HG03521 (cell line): Measurements from ENCODE around the gene SLC9C1.
A peak's percentile ranks its signal among the peaks of the same experiment; 100 is the strongest.

Experiments used
- ATAC-seq: cut with Tn5 transposase; IDR thresholded peaks from one replicate; pipeline ENCODE4 v1.9.1; 2021; ENCODE audit warnings: mild to moderate bottlenecking, moderate library complexity; ENCODE audit not compliant: unreplicated experiment

Gene SLC9C1

DNA sequence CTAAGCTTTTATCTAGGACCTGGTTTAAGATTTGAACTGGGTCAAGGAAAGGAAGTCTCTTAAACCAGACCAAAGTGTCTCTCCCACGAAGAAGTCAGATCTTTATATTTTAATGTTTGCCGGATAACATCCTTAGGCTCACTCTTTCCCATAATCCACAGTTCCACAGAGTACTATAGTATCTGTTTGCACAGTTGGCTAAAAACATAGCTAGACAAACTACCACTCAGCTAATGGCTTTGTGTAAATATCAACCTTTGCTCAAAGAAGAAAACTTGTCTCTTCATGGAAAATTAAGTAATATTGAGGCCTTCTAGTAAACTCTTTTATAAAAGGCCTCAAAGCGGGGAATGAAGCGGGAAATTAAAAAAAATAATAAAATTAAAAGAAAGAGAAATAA lies 13.5 kb upstream of the SLC9C1 start:
- no peak for ATAC-seq

DNA sequence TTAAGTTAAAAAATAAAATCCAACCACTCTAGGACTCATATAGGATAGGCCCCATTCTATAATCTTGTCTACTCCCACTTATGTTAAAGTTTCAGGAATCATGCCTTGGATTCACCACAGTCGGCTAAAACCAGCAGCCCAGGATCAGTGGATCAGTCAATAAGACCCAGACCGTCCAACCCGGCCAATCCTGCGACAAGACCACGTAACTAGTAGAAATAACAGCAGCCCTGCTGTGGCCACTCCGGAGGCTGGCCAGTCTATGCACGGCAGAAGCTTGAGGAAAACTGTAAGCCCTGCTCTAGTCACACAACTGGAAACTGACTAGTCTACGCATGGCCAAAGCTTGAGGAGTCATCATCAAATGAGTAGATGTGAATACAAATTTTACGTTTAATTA lies 12.8 kb upstream of the SLC9C1 start:
- no peak for ATAC-seq

DNA sequence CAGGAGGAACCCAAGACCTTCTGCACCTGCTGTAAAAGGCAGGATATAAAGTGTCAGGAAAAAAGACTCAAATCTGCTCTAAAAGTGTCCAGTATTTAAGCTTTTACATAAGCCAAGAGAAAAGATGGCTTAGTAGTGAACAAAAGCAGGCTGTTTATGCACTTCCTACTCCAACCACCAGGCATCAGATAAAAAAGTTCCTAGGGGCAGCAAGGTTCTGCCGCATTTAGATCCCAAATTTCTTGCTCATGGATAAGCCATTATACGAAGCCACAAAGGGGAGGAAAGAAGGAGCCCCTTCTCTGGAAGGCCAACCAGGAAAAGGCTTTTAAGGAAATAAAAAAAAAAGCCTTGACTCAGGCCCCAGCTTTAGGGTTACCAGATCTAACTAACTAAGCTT lies 10.6 kb upstream of the SLC9C1 start:
- ATAC-seq: no peak

DNA sequence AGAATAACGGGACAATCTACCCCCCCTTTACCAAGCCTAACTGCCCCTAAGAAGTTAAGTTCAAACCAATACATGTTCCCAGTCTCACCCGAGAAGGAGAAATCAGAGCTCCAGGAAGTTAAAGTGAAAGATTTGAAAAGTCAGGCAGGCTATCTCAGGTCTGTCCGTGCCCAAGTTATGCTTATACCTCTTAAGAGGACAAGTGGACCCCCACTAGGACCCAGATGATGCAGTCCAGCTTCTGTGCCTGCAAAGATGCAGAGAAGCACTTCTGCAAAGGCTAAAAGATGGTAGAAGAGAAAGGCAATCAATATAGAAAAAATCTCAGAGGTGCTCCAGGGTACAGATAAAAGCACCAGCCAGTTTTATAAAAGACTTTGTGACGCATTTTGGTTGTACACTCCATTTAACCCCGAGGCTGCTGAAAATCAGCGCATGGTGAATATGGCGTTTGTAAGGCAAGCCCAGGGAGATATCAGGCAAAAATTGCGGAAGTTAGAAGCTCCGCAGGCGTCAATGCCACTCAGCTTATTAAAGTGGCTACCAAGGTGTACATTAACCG lies 9.8 kb upstream of the SLC9C1 start:
- ATAC-seq: no peak

DNA sequence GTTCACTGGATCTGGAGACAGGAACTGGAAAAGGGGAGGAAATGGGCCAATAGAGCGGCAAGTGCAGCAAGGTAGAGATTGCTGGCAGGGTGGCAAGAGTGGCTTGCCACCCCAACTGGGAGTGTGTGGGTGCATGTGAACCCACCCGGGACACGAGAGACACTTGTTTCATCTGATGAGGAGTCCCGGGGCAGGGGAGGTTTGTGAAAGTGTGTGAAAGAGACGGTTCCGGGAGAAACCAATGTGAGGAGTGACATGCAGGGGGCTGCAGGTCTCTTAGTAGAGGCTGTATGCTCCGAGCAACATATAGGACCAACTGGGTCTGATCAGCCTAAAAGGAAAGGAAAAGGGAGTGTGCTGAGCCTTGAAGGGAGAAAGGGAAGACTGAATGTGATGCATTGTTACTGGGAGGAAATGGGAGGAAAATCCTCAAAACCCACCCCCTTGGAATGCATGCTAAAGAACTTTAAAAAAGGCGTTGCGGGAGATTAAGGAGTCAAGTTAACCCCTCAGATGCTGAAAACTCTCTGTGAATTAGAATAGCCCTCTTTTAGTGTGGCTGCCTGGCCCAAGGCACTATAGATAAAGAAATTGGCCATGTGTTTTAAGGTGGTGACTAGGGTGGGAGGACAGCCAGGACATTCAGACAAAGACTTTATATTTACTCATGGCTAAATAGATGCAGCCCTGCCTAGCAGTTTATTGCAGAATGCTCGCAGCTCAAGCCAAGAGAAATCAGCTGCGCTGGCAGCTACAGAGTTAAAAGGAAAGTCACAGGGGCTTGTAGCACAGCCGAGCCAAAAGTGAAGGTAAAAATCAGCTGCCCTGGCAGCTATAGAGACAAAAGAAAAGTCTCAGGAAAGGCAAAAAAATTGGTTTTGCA lies 9.1 kb upstream of the SLC9C1 start:
- ATAC-seq: no peak

DNA sequence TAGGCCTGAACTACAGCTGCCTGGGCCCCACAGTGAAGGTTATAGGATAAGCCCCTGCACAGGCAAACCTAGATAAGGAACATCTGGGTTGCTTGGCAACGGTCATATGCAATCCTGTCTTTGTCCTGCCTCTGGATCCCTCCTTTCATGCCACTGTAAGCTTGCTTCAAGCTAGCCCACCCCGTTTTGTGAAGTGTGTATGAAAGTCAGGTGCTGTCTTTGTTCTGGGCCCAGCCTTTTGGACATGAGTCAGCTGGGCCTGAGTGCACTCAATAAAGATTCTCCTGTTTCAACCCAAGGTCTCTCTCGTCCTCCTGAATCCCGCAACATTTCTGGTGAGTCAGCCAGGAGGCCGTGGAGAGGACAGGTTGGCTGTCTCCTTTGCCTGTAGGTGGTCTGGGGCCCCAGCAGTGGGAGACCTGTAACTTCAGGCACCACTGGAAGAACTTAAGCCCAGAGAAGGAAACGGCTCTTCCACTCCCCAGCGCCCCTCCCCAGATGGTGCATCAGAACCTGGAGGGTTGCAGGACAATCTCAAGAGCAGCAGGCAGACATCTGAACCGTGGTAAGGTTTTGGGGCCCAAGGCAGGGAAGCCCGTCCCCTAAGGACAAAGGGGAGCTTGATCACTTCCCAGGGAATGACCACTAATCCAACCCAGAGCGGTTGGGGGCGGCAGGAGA lies 8.3 kb upstream of the SLC9C1 start:
- ATAC-seq: no peak

DNA sequence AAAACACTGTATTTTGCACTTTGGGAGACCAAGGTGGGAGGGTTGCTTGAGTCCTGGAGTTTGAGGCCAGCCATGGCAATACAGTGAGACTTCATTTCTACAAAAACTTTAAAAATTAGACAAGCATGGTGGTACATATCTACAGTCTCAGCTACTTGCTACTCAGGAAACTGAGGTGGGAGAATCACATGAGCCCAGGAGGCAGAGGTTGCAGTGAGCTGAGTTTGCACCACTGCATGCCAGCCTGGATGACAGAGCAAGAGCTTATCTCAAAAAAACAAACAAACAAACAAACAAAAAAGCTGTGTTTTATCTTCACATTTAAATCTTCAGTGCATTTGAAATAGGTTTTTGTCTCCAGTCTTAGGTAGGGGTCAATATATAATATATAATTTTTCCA lies 4.8 kb upstream of the SLC9C1 start:
- ATAC-seq: no peak

DNA sequence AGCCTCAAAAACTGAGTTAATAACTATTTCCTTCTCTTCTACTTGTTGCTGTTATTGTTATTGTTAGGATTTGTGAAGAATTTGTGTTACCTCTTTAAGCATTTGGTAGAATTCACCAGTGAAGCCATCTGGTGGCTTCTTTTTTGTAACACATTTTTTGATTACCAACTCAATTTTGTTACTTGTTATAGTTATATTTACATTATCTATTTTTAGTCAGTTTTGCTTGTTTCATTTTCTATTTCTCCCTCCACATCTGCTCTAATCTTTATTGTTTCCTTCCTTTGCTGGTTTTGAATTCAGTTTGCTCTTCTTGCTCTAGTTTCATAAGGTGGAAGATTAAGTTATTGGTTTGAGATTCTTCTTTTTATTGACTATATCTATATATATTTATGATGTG lies 3.7 kb upstream of the SLC9C1 start:
- no peak for ATAC-seq

DNA sequence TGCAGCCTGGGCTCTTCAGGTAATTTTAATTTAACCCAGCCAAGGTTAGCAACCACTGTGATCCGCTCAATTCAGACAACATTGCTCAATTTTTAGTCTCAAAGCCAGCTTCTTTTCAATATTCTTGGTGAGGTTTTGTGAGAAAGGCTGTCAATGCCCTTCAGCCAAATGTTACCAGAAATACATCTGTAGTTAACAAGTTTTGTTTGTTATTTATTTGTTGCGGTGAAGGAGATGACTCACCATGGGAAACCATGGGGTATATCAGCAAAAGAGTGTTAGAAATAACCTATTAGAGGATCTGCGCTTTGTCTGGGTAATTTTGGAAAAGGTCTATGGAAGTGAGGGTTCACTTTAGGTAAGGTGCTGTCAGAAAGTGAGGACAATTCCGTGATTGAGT lies 5.0 kb downstream of the SLC9C1 start:
- no peak for ATAC-seq

DNA sequence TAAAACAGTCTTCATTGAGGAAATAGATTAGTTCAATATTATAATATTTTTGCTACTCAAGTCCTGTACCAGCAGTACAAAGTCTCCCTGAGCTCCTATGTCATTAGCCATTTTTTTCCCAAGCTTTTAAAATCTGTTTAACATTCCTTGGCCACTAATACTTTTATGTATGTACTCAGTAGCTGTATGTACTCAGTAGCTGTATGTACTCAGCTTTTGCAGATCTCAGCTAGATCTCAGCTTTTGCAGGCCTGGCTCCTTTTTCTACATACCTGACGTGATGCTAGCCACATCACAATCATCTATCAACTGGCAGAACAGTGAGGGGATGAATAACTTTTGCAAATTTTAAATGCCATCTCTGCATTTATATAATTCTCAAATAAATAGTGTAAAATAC lies 13.8 kb downstream of the SLC9C1 start:
- no peak for ATAC-seq

DNA sequence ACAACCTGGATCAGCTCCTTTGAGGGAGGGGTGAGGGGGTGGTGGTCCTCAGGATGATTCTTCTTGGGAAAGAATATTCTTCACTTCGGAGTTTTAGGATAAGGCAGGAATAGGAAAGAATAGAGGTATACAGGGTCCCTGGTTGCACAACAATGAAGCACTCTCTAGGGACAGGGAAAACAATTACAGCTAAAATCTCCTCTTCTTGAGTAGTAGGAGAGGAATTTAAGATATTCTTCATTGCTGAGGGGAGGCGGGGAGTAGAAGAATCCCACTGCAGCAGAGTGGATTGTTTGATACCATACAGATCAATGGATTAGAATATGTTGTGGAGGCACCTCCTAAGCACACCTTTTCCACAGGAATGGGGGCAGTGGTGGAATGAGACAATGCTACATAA lies 20.5 kb downstream of the SLC9C1 start:
- no peak for ATAC-seq

DNA sequence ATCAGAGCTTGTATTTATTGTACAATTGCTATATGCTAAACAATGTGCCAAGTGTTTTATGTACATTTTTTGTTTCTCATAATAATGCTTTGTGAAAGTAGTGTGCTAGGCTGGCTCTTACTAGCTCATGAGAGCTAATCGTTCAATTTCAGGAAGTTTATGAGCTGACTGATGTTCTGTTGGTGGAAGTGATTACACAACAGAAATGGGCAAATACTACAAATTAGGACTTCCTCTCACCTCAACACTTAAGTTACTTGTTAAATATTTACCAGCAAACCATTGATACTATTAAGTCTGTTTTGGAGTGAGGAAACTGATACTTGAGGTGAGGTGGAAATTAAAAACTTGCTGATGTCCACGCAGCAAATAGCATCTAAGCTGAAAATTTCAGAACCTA lies 32.3 kb downstream of the SLC9C1 start:
- no peak for ATAC-seq

DNA sequence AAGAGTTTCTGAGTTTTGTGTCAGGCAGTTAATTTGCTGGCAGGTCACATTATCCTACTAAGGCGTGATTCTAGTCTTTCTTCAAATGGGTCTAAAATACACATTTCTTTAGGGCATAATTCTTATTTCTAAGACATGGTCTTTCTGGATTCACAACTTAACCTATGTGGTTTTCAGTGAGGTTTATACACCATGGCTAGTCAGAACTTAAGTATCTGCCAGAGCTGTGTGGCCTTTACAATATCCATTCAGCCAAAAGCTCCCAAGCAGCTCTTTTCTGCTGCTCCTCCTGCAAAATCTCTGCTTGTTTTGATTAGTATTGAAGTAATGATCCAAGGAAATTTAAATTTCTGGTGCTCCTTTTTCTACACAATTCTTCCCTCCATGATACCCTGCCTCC lies 33.5 kb downstream of the SLC9C1 start:
- ATAC-seq: no peak

DNA sequence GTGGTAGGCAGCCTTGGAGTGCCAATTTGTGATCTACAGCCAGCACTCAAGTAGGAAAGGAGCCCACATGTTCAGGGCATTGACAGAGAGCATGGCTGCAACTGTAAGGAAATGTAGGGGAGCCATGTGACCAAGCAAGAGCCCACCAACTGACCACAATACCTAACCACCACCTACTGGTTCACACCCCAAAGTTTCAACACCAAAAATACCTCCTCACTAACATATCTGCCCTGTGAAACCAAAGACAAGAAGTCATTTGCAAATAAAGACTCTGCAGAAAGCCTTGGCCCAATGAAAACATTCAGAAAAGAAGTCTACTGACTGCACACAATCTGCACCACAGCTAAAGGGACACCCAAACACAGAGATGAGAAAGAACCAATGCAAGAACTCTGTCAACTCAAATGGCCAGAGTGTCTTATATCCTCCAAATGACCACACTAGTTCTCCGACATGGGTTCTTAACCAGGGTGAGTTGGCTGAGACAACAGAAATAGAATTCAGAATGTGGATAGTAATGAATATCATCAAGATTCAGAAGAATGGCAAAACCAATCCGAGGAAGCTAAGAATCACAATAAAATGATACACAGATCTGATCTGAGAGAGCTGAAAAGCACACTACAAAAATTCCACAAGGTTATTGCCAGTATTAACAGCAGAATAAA lies 40.6 kb downstream of the SLC9C1 start:
- peak; percentile 66 for ATAC-seq

DNA sequence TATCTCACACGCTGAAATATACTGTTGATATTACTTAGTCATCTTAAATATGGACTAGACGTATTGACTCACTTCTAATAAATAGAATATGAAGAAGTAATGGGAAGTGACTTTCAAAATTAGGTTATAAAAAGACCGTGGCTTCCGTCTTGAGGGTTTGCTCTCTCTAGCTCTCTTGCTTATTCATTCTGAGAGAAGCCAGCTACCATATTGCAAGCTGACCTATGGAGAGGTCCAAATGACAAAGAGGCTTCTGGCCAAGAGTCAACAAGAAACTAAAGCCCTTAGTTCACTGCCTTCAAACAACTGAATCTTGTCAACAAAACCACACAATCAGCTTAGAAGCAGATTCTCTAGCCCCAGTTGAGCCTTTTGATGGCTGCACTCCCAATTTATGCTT lies 46.1 kb downstream of the SLC9C1 start:
- peak; percentile 50 for ATAC-seq

DNA sequence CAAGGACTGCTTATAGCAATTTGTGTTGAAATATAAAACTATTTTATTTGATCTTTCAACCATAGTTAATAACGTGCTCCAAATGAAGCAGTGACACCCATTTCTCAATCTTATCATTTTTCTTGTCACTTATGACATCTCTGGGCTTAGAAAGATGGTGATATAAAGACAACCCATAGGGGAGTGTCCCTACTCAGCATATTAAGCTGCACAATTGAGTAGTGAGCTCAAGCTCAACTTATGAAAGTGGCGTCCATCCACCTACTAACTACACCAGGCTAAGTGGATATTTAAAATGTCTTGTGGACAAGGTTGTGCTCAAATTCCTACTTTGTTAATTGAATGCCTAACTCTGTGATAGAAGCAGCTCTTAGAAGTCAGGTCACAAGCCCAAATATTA lies 46.7 kb downstream of the SLC9C1 start:
- ATAC-seq: peak; percentile 13

DNA sequence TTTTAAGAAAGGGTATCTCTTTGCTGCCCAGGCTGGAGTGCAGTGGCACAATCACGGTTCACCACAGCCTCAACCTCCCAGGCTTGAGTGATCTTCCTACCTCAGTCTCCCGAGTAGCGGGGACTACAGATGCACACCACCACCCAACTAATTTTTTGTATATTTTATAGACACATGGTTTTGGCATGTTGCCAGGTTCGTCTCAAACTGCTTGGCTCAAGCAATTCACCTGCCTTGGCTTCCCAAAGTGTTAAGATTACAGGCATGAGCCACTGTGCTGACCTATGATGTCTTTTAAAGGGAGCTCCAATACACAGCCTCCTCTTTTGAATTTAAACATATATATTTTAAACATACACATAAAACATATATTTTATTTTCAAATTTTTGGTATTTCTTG lies 60.9 kb downstream of the SLC9C1 start:
- no peak for ATAC-seq

DNA sequence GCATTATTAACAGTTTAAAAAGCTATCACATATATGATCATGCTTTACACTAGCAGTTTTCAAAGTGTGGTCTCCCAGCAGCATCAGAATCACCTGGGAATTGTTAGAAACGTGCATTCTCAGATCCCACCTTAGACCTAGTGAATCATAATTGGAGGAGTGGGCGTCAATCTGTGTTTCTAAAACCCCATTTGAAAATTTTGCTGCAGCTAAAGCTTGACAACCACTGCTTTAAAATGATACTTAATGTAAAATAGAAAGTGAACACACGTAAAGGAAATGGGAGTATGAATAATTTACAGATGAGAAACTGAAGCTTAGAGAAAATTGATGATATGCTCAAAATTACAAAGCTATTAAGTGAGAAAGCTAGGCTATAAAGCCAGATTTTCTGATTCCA lies 62.3 kb downstream of the SLC9C1 start:
- no peak for ATAC-seq

DNA sequence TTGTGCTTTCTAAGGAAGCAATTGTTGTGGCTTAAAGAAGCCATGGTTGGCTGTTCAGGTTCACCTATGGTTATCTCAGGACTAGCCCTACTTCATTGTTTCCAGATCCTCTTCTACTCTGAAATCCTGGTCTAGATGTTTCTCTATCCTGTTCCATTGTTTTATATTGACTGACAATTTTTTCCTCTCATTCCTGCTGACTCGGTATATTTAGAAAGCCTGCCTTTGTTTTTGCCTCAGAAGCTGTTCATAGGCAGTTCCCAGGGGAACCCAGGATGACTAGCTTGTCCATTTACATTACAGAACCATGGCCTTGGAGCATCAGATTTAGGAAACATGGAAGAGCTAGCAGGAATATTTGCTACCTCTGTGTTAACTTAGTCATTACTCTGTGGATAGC lies 64.0 kb downstream of the SLC9C1 start:
- no peak for ATAC-seq

DNA sequence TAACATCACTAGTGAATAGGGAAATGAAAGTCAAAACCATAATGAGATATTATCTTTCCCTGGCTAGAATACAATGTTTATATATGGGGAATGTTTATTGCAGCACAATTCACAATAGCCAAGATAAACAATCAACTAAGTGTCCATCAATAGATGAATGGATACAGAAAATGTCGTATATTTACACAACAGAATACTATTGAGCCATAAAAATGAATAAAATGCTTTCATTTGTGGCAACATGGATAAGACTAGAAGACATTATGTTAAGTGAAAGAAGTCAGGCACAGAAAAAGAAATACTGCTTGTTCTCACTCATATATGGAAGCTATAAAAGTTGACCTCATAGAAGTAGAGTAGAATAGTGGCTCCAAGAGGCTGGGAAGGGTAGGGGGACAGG lies 65.2 kb downstream of the SLC9C1 start:
- ATAC-seq: no peak

DNA sequence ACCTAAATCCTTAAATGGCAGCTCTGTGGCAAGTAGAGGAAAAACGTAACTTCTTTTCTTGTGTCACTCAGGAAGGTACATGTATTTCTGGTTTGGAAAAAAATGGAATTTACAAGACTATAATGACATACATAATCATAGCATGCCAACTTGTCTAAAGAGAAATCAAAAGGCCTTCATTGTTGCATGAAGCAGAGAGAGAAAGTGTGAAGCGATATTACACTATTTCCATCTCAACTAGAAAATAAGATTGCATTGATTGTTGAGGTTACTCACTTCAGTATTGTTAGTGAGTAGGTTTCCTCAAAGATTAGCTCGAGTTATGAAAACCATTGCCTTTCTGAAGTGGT lies 93.7 kb downstream of the SLC9C1 start:
- no peak for ATAC-seq
